Lower lobe of right lung (tissue), 2 donors: ENCODE results near the gene SLC24A3. TPM values are rescaled to one million over a fixed set of nuclear protein-coding genes. Genes with fewer than 3 reads are reported as not detected.

Source experiments
- ATAC-seq, 2 donors: fragments of 200-7000 bp; cut with Tn5 transposase; one replicate each; pipeline ENCODE4 v1.9.1; 2020 to 2022; ENCODE audit warnings: mild to moderate bottlenecking in 2 of 2, moderate library complexity in 2 of 2
- DNase-seq: peaks from one replicate; pipeline ENCODE4 v3.0.0-alpha.2; 2020
- H3K27ac ChIP-seq: fragments of 200-600 bp; one replicate; pipeline ENCODE4 v1.8.0; 2022
- H3K27me3 ChIP-seq: fragments of 200-600 bp; one replicate; pipeline ENCODE4 v1.8.0; 2022; ENCODE audit warnings: low read depth
- H3K36me3 ChIP-seq: fragments of 200-600 bp; one replicate; pipeline ENCODE4 v1.8.0; 2022; ENCODE audit warnings: mild to moderate bottlenecking
- H3K4me1 ChIP-seq: fragments of 200-600 bp; one replicate; pipeline ENCODE4 v1.8.0; 2022
- H3K4me3 ChIP-seq: fragments of 200-600 bp; one replicate; pipeline ENCODE4 v1.8.0; 2022; ENCODE audit warnings: mild to moderate bottlenecking
- H3K9me3 ChIP-seq: fragments of 200-600 bp; one replicate; pipeline ENCODE4 v1.8.0; 2022
- CTCF ChIP-seq: fragments of 200-600 bp; IDR thresholded peaks from one replicate; pipeline ENCODE4 v1.8.0; 2022; ENCODE audit warnings: antibody characterized with exemption, mild to moderate bottlenecking
- intact Hi-C: fragments of 100-400 bp; cut with DNase I; formaldehyde crosslinking; loops from one replicate; pipeline ENCODE4 v1.11.0; 2022
- total RNA-seq: library from RNA; stranded (reverse); fragmentation: NEBNext Ultra II Directional; extraction: Animal tissue kit (Norgen Biotek cat#: 25700); gene quantifications from one replicate; pipeline ENCODE4 v1.2.1, GENCODE V29; 2021
- donor health status: DM: no; HTN: yes; CAD: no; lungs with severe emphysema.

Gene SLC24A3
- total RNA-seq, 1 donor from 2014 or later, result 7.9 TPM

GRCh38 chr20:19621072-19621471 is 408.6 kb downstream of the SLC24A3 start:
- no peak for DNase-seq
- no peak for ATAC-seq

GRCh38 chr20:19624221-19624965 is 412.0 kb downstream of the SLC24A3 start:
- no peak for TF ChIP-seq CTCF
- no peaks in the 10 kb centered on the region for H3K9me3 ChIP-seq
- ATAC-seq (no peak), DNase-seq (no peak)
- intact Hi-C loops, result no loop called here
- no peak overlapping the region for H3K4me3 ChIP-seq
- no peak overlapping the region for H3K27ac ChIP-seq
- no peaks in the 10 kb centered on the region for H3K36me3 ChIP-seq
- H3K27me3 ChIP-seq, result no peaks in the 10 kb centered on the region
- no peaks in the 10 kb centered on the region for H3K4me1 ChIP-seq

More at GRCh38 chr20:19621072-19621471, 408.6 kb downstream of the SLC24A3 start:
- no peak for TF ChIP-seq CTCF
- Histone ChIP-seq H3K27ac (no peak overlapping the region), H3K9me3 (no peaks in the 10 kb centered on the region), H3K4me1 (no peaks in the 10 kb centered on the region), H3K36me3 (no peaks in the 10 kb centered on the region), H3K4me3 (no peak overlapping the region), H3K27me3 (no peaks in the 10 kb centered on the region)
- intact Hi-C loops, result no loop called here

GRCh38 chr20:19625426-19625825 is 413.0 kb downstream of the SLC24A3 start:
- Histone ChIP-seq H3K27me3 (no peaks in the 10 kb centered on the region), H3K27ac (no peak overlapping the region), H3K4me3 (no peak overlapping the region), H3K9me3 (no peaks in the 10 kb centered on the region), H3K4me1 (no peaks in the 10 kb centered on the region), H3K36me3 (no peaks in the 10 kb centered on the region)
- no peak for DNase-seq
- ATAC-seq, result no peak
- intact Hi-C loops, result no loop called here
- no peak for TF ChIP-seq CTCF

GRCh38 chr20:19626896-19627295 is 414.5 kb downstream of the SLC24A3 start:
- Histone ChIP-seq H3K27me3 (no peaks in the 10 kb centered on the region), H3K36me3 (no peaks in the 10 kb centered on the region), H3K27ac (no peak overlapping the region), H3K4me1 (no peaks in the 10 kb centered on the region), H3K4me3 (no peak overlapping the region), H3K9me3 (no peaks in the 10 kb centered on the region)
- ATAC-seq (no peak), DNase-seq (no peak)
- TF ChIP-seq CTCF, result no peak
- intact Hi-C loops, result no loop called here

GRCh38 chr20:19628570-19629134 is 416.2 kb downstream of the SLC24A3 start:
- no peaks in the 10 kb centered on the region for H3K36me3 ChIP-seq
- peak; percentile 75 for TF ChIP-seq CTCF
- no peaks in the 10 kb centered on the region for H3K4me1 ChIP-seq
- H3K4me3 ChIP-seq, result no peak overlapping the region
- no peaks in the 10 kb centered on the region for H3K27me3 ChIP-seq
- H3K9me3 ChIP-seq, result no peaks in the 10 kb centered on the region
- peak; percentile 78 to 83 for ATAC-seq
- no peak for DNase-seq
- H3K27ac ChIP-seq, result no peak overlapping the region
- intact Hi-C loops, result no loop called here
